ENCODE results near the gene TFF3. TPM values are rescaled to one million over a fixed set of nuclear protein-coding genes. Genes with fewer than 3 reads are reported as not detected.

The TFF3 gene
- total RNA-seq, 1 donor from 2014 or later: 31.9 TPM

DNA sequence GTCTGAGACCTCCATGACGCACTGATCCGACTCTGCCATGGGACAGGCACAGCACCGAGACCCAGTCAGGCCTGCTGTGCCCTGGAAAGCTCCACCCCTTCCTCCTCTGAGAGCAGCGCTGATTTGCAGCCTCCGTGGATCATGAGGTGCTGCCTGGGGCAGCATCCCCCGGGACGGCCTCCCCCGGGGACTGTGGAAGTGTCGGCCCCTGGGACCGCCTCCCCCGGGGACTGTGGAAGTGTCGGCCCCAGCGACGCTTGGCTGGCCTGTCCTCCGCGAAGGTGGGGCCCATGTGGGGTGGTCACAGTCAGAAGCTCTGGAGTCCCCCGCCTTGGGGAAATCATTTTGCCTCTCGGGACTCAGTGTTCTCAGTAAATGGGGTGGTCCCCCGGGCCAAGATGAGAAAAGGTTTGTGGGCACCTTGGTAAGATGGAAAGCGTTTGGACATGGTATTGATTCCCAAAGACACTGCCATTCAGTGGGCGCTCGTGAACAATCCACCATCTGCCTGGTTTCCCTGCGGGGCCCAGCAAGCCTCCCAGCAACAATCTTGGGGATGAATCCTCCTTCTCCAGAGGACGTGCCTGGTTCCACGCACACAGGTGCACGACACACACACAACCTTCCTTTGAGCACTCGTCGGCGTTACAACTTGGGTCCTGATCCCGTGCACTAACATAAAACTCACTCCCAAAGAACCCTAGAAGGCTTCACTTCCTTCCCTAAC lies 32.6 kb upstream of the TFF3 start:
- TF ChIP-seq CTCF (IDR thresholded peaks at IDR 0.05) (no peak), POLR2AphosphoS5 (IDR thresholded peaks at IDR 0.05; ENCODE audit: insufficient read depth in 1 of 2, low read depth in 1 of 2) (no peak), POLR2A (IDR thresholded peaks at IDR 0.05) (no peak)
- no peak overlapping the region for H3K27ac ChIP-seq
- no peaks in the 10 kb centered on the region for H3K4me1 ChIP-seq
- no peaks in the 10 kb centered on the region for H3K9me3 ChIP-seq
- no peak overlapping the region for H3K4me3 ChIP-seq
- DNase-seq (ENCODE audit: extremely low spot score in 2 of 2): peak in 1 of 2 donors; percentile 82
- intact Hi-C loops (cut with DNase I): no loop called here
- H3K27me3 ChIP-seq: no peaks in the 10 kb centered on the region
- H3K36me3 ChIP-seq: no peaks in the 10 kb centered on the region

GRCh38 chr21:42346866-42347600 lies 31.8 kb upstream of the TFF3 start:
- H3K9me3 ChIP-seq: no peaks in the 10 kb centered on the region
- H3K27ac ChIP-seq: no peak overlapping the region
- no peak for TF ChIP-seq POLR2A (IDR thresholded peaks at IDR 0.05)
- no peak for TF ChIP-seq CTCF (IDR thresholded peaks at IDR 0.05)
- no peak for TF ChIP-seq POLR2AphosphoS5 (IDR thresholded peaks at IDR 0.05; ENCODE audit: insufficient read depth in 1 of 2, low read depth in 1 of 2)
- H3K36me3 ChIP-seq: no peaks in the 10 kb centered on the region
- intact Hi-C loops (cut with DNase I): no loop called here
- H3K4me3 ChIP-seq: no peak overlapping the region
- peak in 1 of 2 donors; percentile 88 for DNase-seq (ENCODE audit: extremely low spot score in 2 of 2)
- H3K27me3 ChIP-seq: no peaks in the 10 kb centered on the region
- H3K4me1 ChIP-seq: no peaks in the 10 kb centered on the region

DNA sequence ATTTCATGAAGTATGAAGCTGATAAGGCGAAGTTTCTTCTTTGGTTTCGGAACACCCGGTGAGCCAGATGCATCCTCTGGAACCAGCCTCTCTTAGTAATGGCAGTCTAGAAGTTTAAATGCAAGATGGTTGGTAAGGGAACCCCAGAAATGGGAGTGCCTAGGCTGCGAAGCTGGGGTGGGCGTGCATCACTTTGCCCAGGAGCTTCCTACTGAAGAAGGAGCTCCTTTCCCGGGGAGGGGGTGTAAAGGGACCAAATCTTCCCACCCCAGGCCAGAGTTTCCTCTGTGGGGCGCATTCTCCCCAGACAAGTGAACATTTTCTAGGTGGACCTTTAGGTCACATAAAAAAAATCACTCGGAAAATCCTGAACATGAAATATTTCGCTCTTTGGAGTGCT lies 31.2 kb upstream of the TFF3 start:
- Histone ChIP-seq H3K36me3 (no peaks in the 10 kb centered on the region), H3K27ac (no peak overlapping the region), H3K9me3 (no peaks in the 10 kb centered on the region), H3K4me1 (no peaks in the 10 kb centered on the region), H3K4me3 (no peak overlapping the region), H3K27me3 (no peaks in the 10 kb centered on the region)
- DNase-seq (ENCODE audit: extremely low spot score in 2 of 2): no peak
- TF ChIP-seq POLR2A (IDR thresholded peaks at IDR 0.05): no peak
- TF ChIP-seq CTCF (IDR thresholded peaks at IDR 0.05): no peak
- TF ChIP-seq POLR2AphosphoS5 (IDR thresholded peaks at IDR 0.05; ENCODE audit: insufficient read depth in 1 of 2, low read depth in 1 of 2): no peak
- intact Hi-C loops (cut with DNase I): no loop called here

DNA sequence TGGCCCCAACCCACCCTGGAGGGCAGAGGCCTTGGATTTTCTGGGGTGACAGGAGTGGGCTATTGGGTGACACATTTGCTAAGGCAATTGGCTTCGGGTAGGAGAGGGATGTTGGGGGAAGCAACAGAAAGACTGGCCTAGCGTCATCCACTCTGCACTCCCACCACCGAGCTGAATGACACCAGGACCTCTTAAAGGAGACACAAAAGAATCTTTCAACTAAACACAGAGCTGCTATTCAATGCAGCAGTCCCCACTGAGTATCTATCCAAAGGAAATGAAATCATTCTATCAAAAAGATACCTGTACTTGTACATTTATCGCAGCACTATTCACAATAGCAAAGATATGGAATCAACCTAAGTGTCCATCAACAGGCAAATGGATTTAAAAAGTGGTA lies 29.4 kb upstream of the TFF3 start:
- intact Hi-C loops (cut with DNase I): no loop called here
- H3K36me3 ChIP-seq: no peaks in the 10 kb centered on the region
- no peak for TF ChIP-seq CTCF (IDR thresholded peaks at IDR 0.05)
- no peaks in the 10 kb centered on the region for H3K27me3 ChIP-seq
- DNase-seq (ENCODE audit: extremely low spot score in 2 of 2): no peak
- H3K4me3 ChIP-seq: no peak overlapping the region
- H3K9me3 ChIP-seq: no peaks in the 10 kb centered on the region
- no peak overlapping the region for H3K27ac ChIP-seq
- H3K4me1 ChIP-seq: no peaks in the 10 kb centered on the region

- Histone ChIP-seq H3K4me3 (no peak overlapping the region), H3K9me3 (no peaks in the 10 kb centered on the region), H3K27ac (no peak overlapping the region), H3K36me3 (no peaks in the 10 kb centered on the region), H3K4me1 (no peaks in the 10 kb centered on the region), H3K27me3 (no peaks in the 10 kb centered on the region)
- intact Hi-C loops (cut with DNase I): no loop called here
- peak in 1 of 2 donors; percentile 72 for DNase-seq (ENCODE audit: extremely low spot score in 2 of 2)
- TF ChIP-seq POLR2AphosphoS5 (IDR thresholded peaks at IDR 0.05; ENCODE audit: insufficient read depth in 1 of 2, low read depth in 1 of 2): no peak
- TF ChIP-seq POLR2A (IDR thresholded peaks at IDR 0.05): no peak
- TF ChIP-seq CTCF (IDR thresholded peaks at IDR 0.05): no peak
Measured at GRCh38 chr21:42343963-42344510, 28.8 kb upstream of the TFF3 start.
